Hematopoietic multipotent progenitor cell (in vitro differentiated cells): Measurements from ENCODE around the gene POLR2L. TPM values are rescaled to one million over a fixed set of nuclear protein-coding genes. Genes with fewer than 3 reads are reported as not detected.

Source experiments
- DNase-seq, 3 donors: peaks; one replicate each; pipeline ENCODE4 v3.0.0-alpha.2; 2011 to 2015; ENCODE audit warnings: low read depth in 2 of 3, low spot score in 2 of 3
- total RNA-seq: library from RNA; depleted of rRNA; stranded (reverse); fragments of >200 nt; gene quantifications from one replicate; pipeline ENCODE4 v1.2.3, GENCODE V29; 2012

Gene POLR2L
- total RNA-seq, 1 donor = 41.5 TPM

GRCh38 chr11:828506-829175 lies 13.7 kb downstream of the POLR2L start:
- no peak for DNase-seq

GRCh38 chr11:827897-828192 lies 14.5 kb downstream of the POLR2L start, which contains the start of gene CRACR2B:
Gene CRACR2B, plus strand, starts transcription at chr11:827919. Its CDS starts 689 bp downstream, at chr11:828608.
- no peak for DNase-seq

- no peak for DNase-seq
These were observed 15.0 kb downstream of the POLR2L start for GRCh38 chr11:827146-827896.

GRCh38 chr11:826836-827145 lies 15.5 kb downstream of the POLR2L start:
- DNase-seq = no peak

- DNase-seq = no peak
These were observed 16.1 kb downstream of the POLR2L start for GRCh38 chr11:826227-826621.

GRCh38 chr11:825366-826226 lies 16.7 kb downstream of the POLR2L start:
- DNase-seq = no peak

GRCh38 chr11:824942-825341 lies 17.4 kb downstream of the POLR2L start:
- no peak for DNase-seq

GRCh38 chr11:824292-824880 lies 17.9 kb downstream of the POLR2L start:
- DNase-seq = no peak

GRCh38 chr11:823441-824291 lies 18.7 kb downstream of the POLR2L start:
- no peak for DNase-seq

- peak in 1 of 3 donors; percentile 58 for DNase-seq
These were observed 20.6 kb downstream of the POLR2L start for GRCh38 chr11:821512-822371.

- no peak for DNase-seq
These were observed 21.4 kb downstream of the POLR2L start for GRCh38 chr11:820655-821511.

- peak; percentile 73 to 96 (median 93) for DNase-seq
These were observed 22.2 kb downstream of the POLR2L start for GRCh38 chr11:819943-820649.

GRCh38 chr11:819129-819931 lies 23.0 kb downstream of the POLR2L start:
- DNase-seq = peak; percentile 85 to 94 (median 89)

GRCh38 chr11:818396-819128 lies 23.8 kb downstream of the POLR2L start, which contains the start of gene PNPLA2:
Gene PNPLA2, plus strand, starts transcription at chr11:818914. Its CDS starts 805 bp downstream, at chr11:819719.
- no peak for DNase-seq

- DNase-seq = no peak
These were observed 25.9 kb downstream of the POLR2L start for GRCh38 chr11:816433-816779.
